Neuron (in vitro differentiated cells): Measurements from ENCODE around the gene HMGB3.
"Not testable (repeated sequence)": the region's sequence is repeated elsewhere in the genome, so short reads cannot be mapped to it uniquely, and the experiment has no call there.

ENCODE experiments used
- H2AFZ ChIP-seq: one replicate; pipeline ENCODE4 v1.6.1; 2013; ENCODE audit warnings: low read depth, mild to moderate bottlenecking, inconsistent platforms, low read length, moderate library complexity
- H3K27me3 ChIP-seq: one replicate; pipeline ENCODE4 v1.6.1; 2013; ENCODE audit warnings: low read length; ENCODE audit not compliant: insufficient read depth
- H3K36me3 ChIP-seq: one replicate; pipeline ENCODE4 v1.6.1; 2013; ENCODE audit warnings: low read length; ENCODE audit not compliant: insufficient read depth
- H3K4me1 ChIP-seq: one replicate; pipeline ENCODE4 v1.6.1; 2013; ENCODE audit warnings: low read length; ENCODE audit not compliant: insufficient read depth
- H3K4me3 ChIP-seq: 2 replicates; pipeline ENCODE4 v1.5.1; 2013; ENCODE audit warnings: mild to moderate bottlenecking, low read length, moderate library complexity
- H3K9me3 ChIP-seq: one replicate; pipeline ENCODE4 v1.6.1; 2013; ENCODE audit warnings: low read length

The HMGB3 gene

GRCh38 chrX:150983521-150984168 lies 510 bp downstream of the HMGB3 start:
- peaks cover 5% of the 10 kb centered on the region for H3K36me3 ChIP-seq
- H2AFZ ChIP-seq, result no peak overlapping the region
- no peaks in the 10 kb centered on the region for H3K27me3 ChIP-seq
- no peaks in the 10 kb centered on the region for H3K9me3 ChIP-seq
- peak overlapping the region; percentile 59 for H3K4me3 ChIP-seq
- H3K4me1 ChIP-seq, result peaks cover 11% of the 10 kb centered on the region

- peaks cover 11% of the 10 kb centered on the region for H3K4me1 ChIP-seq
- H3K4me3 ChIP-seq, result peak overlapping the region; percentile 86
- no peaks in the 10 kb centered on the region for H3K27me3 ChIP-seq
- no peaks in the 10 kb centered on the region for H3K9me3 ChIP-seq
- H3K36me3 ChIP-seq, result peaks cover 5% of the 10 kb centered on the region
- H2AFZ ChIP-seq, result no peak overlapping the region
Measured at GRCh38 chrX:150984169-150984824, 1.2 kb downstream of the HMGB3 start.

- H3K9me3 ChIP-seq, H3K4me3 ChIP-seq, H3K4me1 ChIP-seq, H3K27me3 ChIP-seq, H3K36me3 ChIP-seq, H2AFZ ChIP-seq: not testable (repeated sequence)
Measured at GRCh38 chrX:150987687-150988086, 4.6 kb downstream of the HMGB3 start.

GRCh38 chrX:150989420-150989819 lies 6.3 kb downstream of the HMGB3 start:
- Histone ChIP-seq H3K4me1 (peaks cover 8% of the 10 kb centered on the region), H3K27me3 (no peaks in the 10 kb centered on the region), H2AFZ (no peak overlapping the region), H3K36me3 (peaks cover 5% of the 10 kb centered on the region), H3K4me3 (no peak overlapping the region), H3K9me3 (no peaks in the 10 kb centered on the region)

- H3K9me3 ChIP-seq, result no peaks in the 10 kb centered on the region
- H3K4me3 ChIP-seq, result no peak overlapping the region
Measured at GRCh38 chrX:150990910-150991309, 7.8 kb downstream of the HMGB3 start.

GRCh38 chrX:151000861-151001331 lies 17.8 kb downstream of the HMGB3 start:
- no peaks in the 10 kb centered on the region for H3K27me3 ChIP-seq
- H3K4me1 ChIP-seq, result no peaks in the 10 kb centered on the region
- H3K9me3 ChIP-seq, result no peaks in the 10 kb centered on the region
- H2AFZ ChIP-seq, result no peak overlapping the region
- H3K4me3 ChIP-seq, result no peak overlapping the region
- no peaks in the 10 kb centered on the region for H3K36me3 ChIP-seq

More at GRCh38 chrX:150990910-150991309, 7.8 kb downstream of the HMGB3 start:
- Histone ChIP-seq H2AFZ (no peak overlapping the region), H3K4me1 (no peaks in the 10 kb centered on the region), H3K36me3 (peaks cover 4% of the 10 kb centered on the region), H3K27me3 (no peaks in the 10 kb centered on the region)

- Histone ChIP-seq H2AFZ (no peak overlapping the region), H3K9me3 (no peaks in the 10 kb centered on the region), H3K27me3 (no peaks in the 10 kb centered on the region), H3K4me3 (no peak overlapping the region), H3K4me1 (no peaks in the 10 kb centered on the region), H3K36me3 (no peaks in the 10 kb centered on the region)
Measured at GRCh38 chrX:151004085-151004484, 20.9 kb downstream of the HMGB3 start.

GRCh38 chrX:151006410-151007109 lies 23.4 kb downstream of the HMGB3 start:
- Histone ChIP-seq H3K4me1 (no peaks in the 10 kb centered on the region), H2AFZ (no peak overlapping the region), H3K4me3 (no peak overlapping the region), H3K9me3 (no peaks in the 10 kb centered on the region), H3K36me3 (no peaks in the 10 kb centered on the region), H3K27me3 (no peaks in the 10 kb centered on the region)

- no peaks in the 10 kb centered on the region for H3K4me1 ChIP-seq
- H3K27me3 ChIP-seq, result no peaks in the 10 kb centered on the region
- peaks cover 6% of the 10 kb centered on the region for H3K9me3 ChIP-seq
- H3K4me3 ChIP-seq, result no peak overlapping the region
- H2AFZ ChIP-seq, result no peak overlapping the region
- H3K36me3 ChIP-seq, result no peaks in the 10 kb centered on the region
Measured at GRCh38 chrX:151009582-151009981, 26.4 kb downstream of the HMGB3 start.

GRCh38 chrX:151013164-151013743 lies 30.1 kb downstream of the HMGB3 start:
- no peaks in the 10 kb centered on the region for H3K27me3 ChIP-seq
- peaks cover 6% of the 10 kb centered on the region for H3K9me3 ChIP-seq
- H2AFZ ChIP-seq, result no peak overlapping the region
- H3K4me3 ChIP-seq, result no peak overlapping the region
- H3K36me3 ChIP-seq, result no peaks in the 10 kb centered on the region
- no peaks in the 10 kb centered on the region for H3K4me1 ChIP-seq

GRCh38 chrX:151015684-151016083 lies 32.5 kb downstream of the HMGB3 start:
- Histone ChIP-seq H3K4me1 (no peaks in the 10 kb centered on the region), H3K36me3 (no peaks in the 10 kb centered on the region), H3K27me3 (no peaks in the 10 kb centered on the region), H2AFZ (no peak overlapping the region), H3K4me3 (no peak overlapping the region), H3K9me3 (peaks cover 6% of the 10 kb centered on the region)

GRCh38 chrX:151019856-151020255 lies 36.7 kb downstream of the HMGB3 start:
- Histone ChIP-seq H3K36me3 (no peaks in the 10 kb centered on the region), H3K27me3 (peaks cover 3% of the 10 kb centered on the region), H2AFZ (no peak overlapping the region), H3K9me3 (no peaks in the 10 kb centered on the region), H3K4me1 (no peaks in the 10 kb centered on the region), H3K4me3 (no peak overlapping the region)

GRCh38 chrX:151030845-151031244 lies 47.7 kb downstream of the HMGB3 start:
- Histone ChIP-seq H3K9me3 (no peaks in the 10 kb centered on the region), H2AFZ (no peak overlapping the region), H3K4me1 (no peaks in the 10 kb centered on the region), H3K27me3 (no peaks in the 10 kb centered on the region), H3K36me3 (no peaks in the 10 kb centered on the region), H3K4me3 (no peak overlapping the region)
